Upper lobe of left lung (tissue), 4 donors: Measurements from ENCODE around the gene TNFRSF17.

Experiments used
- CTCF ChIP-seq, 6 experiments: fragments of 450-650 bp in 4 of 6; fragments of 200-600 bp in 2 of 6; sonication (generic) in 2 of 6; IDR thresholded peaks; one replicate each; pipeline ENCODE4 v1.5.1; 2016 to 2019; ENCODE audit warnings: antibody characterized with exemption in 6 of 6
- POLR2A ChIP-seq, 4 donors: fragments of 450-650 bp; IDR thresholded peaks; one replicate each; pipeline ENCODE4 v1.5.1; 2016 to 2017; ENCODE audit warnings: antibody characterized with exemption in 4 of 4, mild to moderate bottlenecking in 2 of 4

GRCh38 chr16:11992586-11993524 lies 27.8 kb downstream of the TNFRSF17 start:
- TF ChIP-seq POLR2A (IDR thresholded peaks at IDR 0.05): no peak
- TF ChIP-seq CTCF (IDR thresholded peaks at IDR 0.05): no peak
